H1 (cell line): ENCODE measurements around the gene ROR1. TPM values are rescaled to one million over a fixed set of nuclear protein-coding genes. Genes with fewer than 3 reads are reported as not detected.

ENCODE experiments used
- CBX5 ChIP-seq: fragments of 300-800, 300-1000 bp; sonication (generic); IDR thresholded peaks from 2 replicates; pipeline ENCODE4 v1.7.1; 2016; ENCODE audit warnings: antibody characterized with exemption, low read length, low read depth
- CTBP2 ChIP-seq: IDR thresholded peaks from 2 replicates; pipeline ENCODE4 v1.7.0; 2011; ENCODE audit warnings: borderline replicate concordance, mild to moderate bottlenecking, moderate library complexity, mixed read lengths, low read length; ENCODE audit not compliant: insufficient read depth, insufficient read length
- EP300 ChIP-seq, 2 experiments: IDR thresholded peaks; 1 replicate in 1 of 2; 2 replicates in 1 of 2; pipeline ENCODE4 v1.6.1; 2011 to 2012; ENCODE audit warnings: low read depth in 2 of 2, low read length in 2 of 2, mild to moderate bottlenecking in 2 of 2, borderline replicate concordance in 1 of 2, inconsistent platforms in 1 of 2, moderate library complexity in 1 of 2
- EZH2 ChIP-seq: fragments of 200-600 bp; sonication (generic); IDR thresholded peaks from 2 replicates; pipeline ENCODE4 v1.7.1; 2012; ENCODE audit warnings: low read depth, mild to moderate bottlenecking, moderate library complexity, low read length, inconsistent platforms; ENCODE audit not compliant: severe bottlenecking
- GABPA ChIP-seq: IDR thresholded peaks from 2 replicates; pipeline ENCODE4 v1.6.1; 2011; ENCODE audit warnings: mild to moderate bottlenecking, low read length, moderate library complexity, borderline replicate concordance; ENCODE audit not compliant: insufficient read depth
- HDAC6 ChIP-seq: IDR thresholded peaks from one replicate; pipeline ENCODE4 v1.7.1; 2012; ENCODE audit warnings: low read depth, mild to moderate bottlenecking, inconsistent platforms, low read length, moderate library complexity
- KDM1A ChIP-seq: fragments of 200-600, 300-600 bp; sonication (generic); IDR thresholded peaks from 2 replicates; pipeline ENCODE4 v1.7.1; 2016; ENCODE audit warnings: mild to moderate bottlenecking, low read length, borderline replicate concordance
- KDM4A ChIP-seq: IDR thresholded peaks from one replicate; pipeline ENCODE4 v1.7.1; 2012; ENCODE audit warnings: low read depth, mild to moderate bottlenecking, moderate library complexity, low read length, inconsistent platforms; ENCODE audit not compliant: severe bottlenecking
- MAFK ChIP-seq: IDR thresholded peaks from 2 replicates; pipeline ENCODE4 v1.6.1; 2012; ENCODE audit warnings: low read depth, mild to moderate bottlenecking, improper control_type of control experiment, low read length
- MAX ChIP-seq: IDR thresholded peaks from 2 replicates; pipeline ENCODE4 v1.6.1; 2012; ENCODE audit warnings: inconsistent platforms
- NANOG ChIP-seq: IDR thresholded peaks from 2 replicates; pipeline ENCODE4 v1.6.1; 2011; ENCODE audit warnings: low read length, low read depth, mild to moderate bottlenecking, inconsistent platforms; ENCODE audit not compliant: insufficient read depth, poor library complexity, severe bottlenecking
- NRF1 ChIP-seq: IDR thresholded peaks from 2 replicates; pipeline ENCODE4 v1.6.1; 2011; ENCODE audit warnings: mild to moderate bottlenecking, low read depth, low read length, improper control_type of control experiment
- PHF8 ChIP-seq: fragments of 200-600 bp; sonication (generic); conservative IDR thresholded peaks from 2 replicates; pipeline ENCODE4 v1.7.1; 2012; ENCODE audit warnings: low read depth, mild to moderate bottlenecking, inconsistent platforms, low read length, moderate library complexity
- POLR2AphosphoS5 ChIP-seq: IDR thresholded peaks from 2 replicates; pipeline ENCODE4 v1.6.1; 2011; ENCODE audit warnings: low read depth, low read length
- RAD21 ChIP-seq, 2 experiments: IDR thresholded peaks in 1 of 2; conservative IDR thresholded peaks in 1 of 2; 2 replicates each; pipeline ENCODE4 v1.6.1; 2011; ENCODE audit warnings: low read depth in 2 of 2, low read length in 2 of 2, improper control_type of control experiment in 1 of 2, inconsistent platforms in 1 of 2, mild to moderate bottlenecking in 1 of 2, moderate library complexity in 1 of 2
- RFX5 ChIP-seq: IDR thresholded peaks from 2 replicates; pipeline ENCODE4 v1.6.1; 2011; ENCODE audit warnings: low read depth, low read length, improper control_type of control experiment, borderline replicate concordance
- SAP30 ChIP-seq: fragments of 300-600 bp; sonication (generic); IDR thresholded peaks from 2 replicates; pipeline ENCODE4 v1.7.1; 2012; ENCODE audit warnings: low read length, moderate library complexity, mild to moderate bottlenecking, inconsistent platforms; ENCODE audit not compliant: insufficient read depth, insufficient replicate concordance
- SP2 ChIP-seq: IDR thresholded peaks from 2 replicates; pipeline ENCODE4 v1.6.1; 2012; ENCODE audit warnings: mild to moderate bottlenecking, low read length, inconsistent platforms
- SUZ12 ChIP-seq: fragments of 200-600 bp; sonication (generic); IDR thresholded peaks from 2 replicates; pipeline ENCODE4 v1.6.1; 2012; ENCODE audit warnings: mild to moderate bottlenecking, inconsistent platforms, low read length, moderate library complexity, mixed read lengths
- USF2 ChIP-seq: IDR thresholded peaks from 2 replicates; pipeline ENCODE4 v1.6.1; 2011; ENCODE audit warnings: low read length, improper control_type of control experiment
- YY1 ChIP-seq: IDR thresholded peaks from 2 replicates; pipeline ENCODE4 v1.6.1; 2011; ENCODE audit warnings: low read depth, mild to moderate bottlenecking, low read length
- polyA plus RNA-seq, 7 experiments: library from polyadenylated mRNA; depleted of rRNA in 3 of 7; stranded (reverse) in 5 of 7; unstranded in 2 of 7; fragments of >200 nt in 5 of 7; fragments of 200-250 nt in 2 of 7; gene quantifications; 1 replicate in 5 of 7; 2 replicates in 1 of 7; 4 replicates in 1 of 7; pipeline versions ENCODE4 v1.2.1 to v1.2.3, GENCODE V29; 2011 to 2013; ENCODE audit warnings: missing spikeins in 2 of 7, mixed read lengths in 2 of 7
- total RNA-seq: library from RNA; stranded (reverse); fragmentation: NEBNext Ultra II Directional; extraction: Animal tissue kit (Norgen Biotek cat#: 25700); gene quantifications from 2 replicates; pipeline ENCODE4 v1.2.1, GENCODE V29; 2021

Gene ROR1
- total and polyA plus RNA-seq, 2 of the 8 experiments (the other 6 are each of a cell fraction or from before 2014, with no cell fraction given), result 33.6 to 73.6 TPM

- TF ChIP-seq HDAC6, result no peak
- no peak for TF ChIP-seq SP2
- no peak for TF ChIP-seq MAX
- TF ChIP-seq PHF8, result no peak
- no peak for TF ChIP-seq EZH2
- no peak for TF ChIP-seq GABPA
- TF ChIP-seq SUZ12, result no peak
- TF ChIP-seq KDM4A, result no peak
- TF ChIP-seq CBX5, result no peak
- TF ChIP-seq NRF1, result no peak
- TF ChIP-seq MAFK, result no peak
- no peak for TF ChIP-seq USF2
- no peak for TF ChIP-seq RFX5
- no peak for TF ChIP-seq YY1
- TF ChIP-seq POLR2AphosphoS5, result no peak
- no peak for TF ChIP-seq NANOG
- TF ChIP-seq KDM1A, result peak; percentile 99
- TF ChIP-seq CTBP2, result no peak
- TF ChIP-seq RAD21 (IDR thresholded peaks at IDR 0.05 in 1 of 2, conservative IDR thresholded peaks at IDR 0.05 in 1 of 2; ENCODE audit: low read depth in 2 of 2, low read length in 2 of 2), result no peak
- no peak for TF ChIP-seq SAP30
- TF ChIP-seq EP300 (IDR thresholded peaks at IDR 0.05; ENCODE audit: borderline replicate concordance in 1 of 2, low read depth in 2 of 2, low read length in 2 of 2), result peak in 1 of 2 experiments; percentile 84; a peak in 1 of 3 replicates
Observed at GRCh38 chr1:63731117-63732043, 42.4 kb upstream of the ROR1 start (continued).
